DOHH2 (cell line): ENCODE data around the gene ZSCAN21.

ENCODE experiments used
- H3F3A ChIP-seq: fragments of 200-600 bp; sonication (generic), shearing (Covaris generic); 2 replicates; pipeline ENCODE4 v1.6.0; 2016; ENCODE audit warnings: antibody characterized with exemption, mild to moderate bottlenecking; ENCODE audit not compliant: control insufficient read depth, insufficient read depth
- H3K27ac ChIP-seq: fragments of 200-600 bp; sonication (generic); 2 replicates; pipeline ENCODE4 v1.5.1; 2014; ENCODE audit warnings: low read depth, mild to moderate bottlenecking, low read length, moderate library complexity
- H3K27me3 ChIP-seq: fragments of 200-600 bp; sonication (generic); 2 replicates; pipeline ENCODE4 v1.6.1; 2014; ENCODE audit warnings: mild to moderate bottlenecking, low read length, mixed read lengths; ENCODE audit not compliant: control insufficient read depth
- H3K36me3 ChIP-seq: fragments of 200-600 bp; sonication (generic); 2 replicates; pipeline ENCODE4 v1.6.1; 2014; ENCODE audit warnings: mild to moderate bottlenecking, low read length, moderate library complexity, mixed read lengths; ENCODE audit not compliant: control insufficient read depth
- H3K4me1 ChIP-seq: fragments of 200-600 bp; sonication (generic); 2 replicates; pipeline ENCODE4 v1.6.1; 2014; ENCODE audit warnings: mild to moderate bottlenecking, low read length, mixed read lengths; ENCODE audit not compliant: control insufficient read depth
- H3K4me2 ChIP-seq: fragments of 200-600 bp; sonication (generic); 2 replicates; pipeline ENCODE4 v1.6.0; 2014; ENCODE audit warnings: mild to moderate bottlenecking, low read length, moderate library complexity
- H3K4me3 ChIP-seq: fragments of 200-600 bp; sonication (generic); 2 replicates; pipeline ENCODE4 v1.5.1; 2014; ENCODE audit warnings: mild to moderate bottlenecking, low read length, mixed read lengths
- H3K79me2 ChIP-seq: fragments of 200-600 bp; sonication (generic); 2 replicates; pipeline ENCODE4 v1.6.1; 2014; ENCODE audit warnings: mild to moderate bottlenecking, low read length, mixed read lengths; ENCODE audit not compliant: control insufficient read depth
- H3K9me2 ChIP-seq: fragments of 200-600 bp; sonication (generic); replicated peaks from 2 replicates; pipeline ENCODE4 v1.6.1; 2014; ENCODE audit warnings: mild to moderate bottlenecking, low read length, mixed read lengths; ENCODE audit not compliant: control insufficient read depth
- H3K9me3 ChIP-seq: fragments of 200-600 bp; sonication (generic); 2 replicates; pipeline ENCODE4 v1.6.1; 2014; ENCODE audit warnings: antibody characterized with exemption, low read length, mixed read lengths; ENCODE audit not compliant: control insufficient read depth, insufficient read depth
- H4K20me1 ChIP-seq: fragments of 200-600 bp; sonication (generic); 2 replicates; pipeline ENCODE4 v1.6.0; 2014; ENCODE audit warnings: low read depth, mild to moderate bottlenecking, antibody characterized with exemption, low read length, moderate library complexity; ENCODE audit not compliant: control insufficient read depth, insufficient read depth
- CTCF ChIP-seq: fragments of 200-600 bp; sonication (generic); IDR thresholded peaks from one replicate; pipeline ENCODE4 v1.5.1; 2014; ENCODE audit warnings: antibody characterized with exemption, mild to moderate bottlenecking, low read depth, low read length; ENCODE audit not compliant: poor library complexity, severe bottlenecking
- EZH2phosphoT487 ChIP-seq: fragments of 200-600 bp; sonication (generic); IDR thresholded peaks from 2 replicates; pipeline ENCODE4 v1.6.1; 2017; ENCODE audit warnings: borderline replicate concordance, mild to moderate bottlenecking, antibody characterized with exemption, low read length, moderate library complexity, mixed read lengths

Gene ZSCAN21

DNA sequence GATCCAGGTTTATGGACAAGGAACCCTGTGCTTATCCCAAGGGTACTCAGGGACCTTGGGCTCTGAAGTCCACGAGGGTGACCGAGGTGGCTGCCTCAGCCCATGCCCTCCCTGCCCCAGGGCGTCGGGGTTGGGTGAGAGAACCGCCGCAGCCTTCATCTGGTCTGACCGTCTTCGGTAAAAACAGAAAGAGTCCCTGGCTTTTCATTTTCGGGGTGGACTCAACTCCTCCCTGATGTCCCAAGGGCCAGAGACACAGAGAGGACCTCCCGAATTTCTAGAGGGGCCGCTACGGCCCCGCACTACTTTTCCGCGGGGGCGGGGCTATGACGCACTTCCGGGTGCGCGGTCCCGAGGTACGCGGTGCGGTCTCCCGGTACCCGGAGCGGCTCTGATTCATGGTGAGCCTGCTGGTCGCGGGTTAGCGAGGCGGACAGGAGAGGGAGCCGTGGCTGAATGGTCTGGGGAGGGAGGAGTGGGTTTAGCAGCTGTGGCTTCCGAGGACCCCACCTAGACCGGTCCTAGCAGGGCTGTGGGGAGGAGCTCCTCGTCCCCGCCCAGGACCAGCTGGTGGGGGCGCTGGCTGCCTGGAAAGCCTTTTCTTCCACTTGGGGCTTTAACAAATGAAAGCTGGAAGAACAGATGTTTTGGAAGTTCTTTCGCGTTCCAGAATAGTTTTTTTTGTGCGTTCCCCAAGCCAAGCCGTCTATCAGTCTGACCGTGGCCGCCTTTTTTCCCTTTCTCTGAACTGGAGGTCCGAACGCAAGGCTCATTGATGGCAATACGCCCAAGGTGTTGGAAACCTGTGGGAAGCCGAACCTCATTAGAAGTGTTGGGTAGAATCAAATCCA, at the start of gene ZSCAN21:
Gene ZSCAN21 (plus strand): TSS at position 334 of the 851 bp plus-strand sequence. CDS start 7,233 bp downstream, outside the sequence.
- no peaks in the 10 kb centered on the region for H3K9me3 ChIP-seq
- H4K20me1 ChIP-seq: no peaks in the 10 kb centered on the region
- H3K9me2 ChIP-seq: 0 out of 2 replicates have a peak, but pooled peaks cover 4% of the 10 kb centered on the region
- peak within 1 kb of the TSS; percentile 83 for H3K4me2 ChIP-seq
- H3K36me3 ChIP-seq: no peaks in the 10 kb centered on the region
- H3K79me2 ChIP-seq: peaks cover 9% of the 10 kb centered on the region
- peak within 1 kb of the TSS; percentile 34; the same call in 1 of the 2 replicates for H3K27ac ChIP-seq
- peak within 1 kb of the TSS; percentile 95 for H3K4me3 ChIP-seq
- no peaks in the 10 kb centered on the region; the same call in 1 of the 2 replicates for H3F3A ChIP-seq
- no peaks in the 10 kb centered on the region for H3K27me3 ChIP-seq
- H3K4me1 ChIP-seq: peaks cover 22% of the 10 kb centered on the region
- TF ChIP-seq EZH2phosphoT487: no peak
- peak; percentile 65 for TF ChIP-seq CTCF

DNA sequence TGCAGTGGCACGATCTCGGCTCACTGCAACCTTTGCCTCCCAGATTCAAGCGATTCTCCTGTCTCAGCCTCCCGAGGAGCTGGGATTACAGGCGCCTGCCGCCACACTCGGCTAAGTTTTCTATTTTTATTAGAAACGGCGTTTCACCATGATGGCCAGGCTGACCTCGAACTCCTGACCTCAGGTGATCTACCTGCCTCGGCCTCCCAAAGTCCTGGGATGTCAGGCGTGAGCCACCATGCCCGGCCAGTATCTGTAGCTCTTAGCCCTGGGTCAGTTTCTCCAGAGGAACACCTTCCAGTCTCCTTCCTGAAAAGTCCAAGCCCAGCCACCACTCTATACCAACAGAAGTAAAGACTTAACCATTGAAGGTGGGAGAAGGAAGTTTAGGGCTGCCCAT, 49.3 kb upstream of the ZSCAN21 start:
- H3K4me3 ChIP-seq: no peak overlapping the region
- H4K20me1 ChIP-seq: no peaks in the 10 kb centered on the region
- H3K9me2 ChIP-seq: no peaks in the 10 kb centered on the region
- no peaks in the 10 kb centered on the region for H3K9me3 ChIP-seq
- H3K27me3 ChIP-seq: peaks cover 13% of the 10 kb centered on the region; the same call in 1 of the 2 replicates
- 0 out of 2 replicates have a peak, but pooled peaks cover 4% of the 10 kb centered on the region for H3F3A ChIP-seq
- no peak overlapping the region for H3K27ac ChIP-seq
- no peak for TF ChIP-seq CTCF
- TF ChIP-seq EZH2phosphoT487: no peak
- H3K4me1 ChIP-seq: peaks cover 12% of the 10 kb centered on the region
- H3K4me2 ChIP-seq: no peak overlapping the region
- H3K79me2 ChIP-seq: no peaks in the 10 kb centered on the region
- H3K36me3 ChIP-seq: no peaks in the 10 kb centered on the region

DNA sequence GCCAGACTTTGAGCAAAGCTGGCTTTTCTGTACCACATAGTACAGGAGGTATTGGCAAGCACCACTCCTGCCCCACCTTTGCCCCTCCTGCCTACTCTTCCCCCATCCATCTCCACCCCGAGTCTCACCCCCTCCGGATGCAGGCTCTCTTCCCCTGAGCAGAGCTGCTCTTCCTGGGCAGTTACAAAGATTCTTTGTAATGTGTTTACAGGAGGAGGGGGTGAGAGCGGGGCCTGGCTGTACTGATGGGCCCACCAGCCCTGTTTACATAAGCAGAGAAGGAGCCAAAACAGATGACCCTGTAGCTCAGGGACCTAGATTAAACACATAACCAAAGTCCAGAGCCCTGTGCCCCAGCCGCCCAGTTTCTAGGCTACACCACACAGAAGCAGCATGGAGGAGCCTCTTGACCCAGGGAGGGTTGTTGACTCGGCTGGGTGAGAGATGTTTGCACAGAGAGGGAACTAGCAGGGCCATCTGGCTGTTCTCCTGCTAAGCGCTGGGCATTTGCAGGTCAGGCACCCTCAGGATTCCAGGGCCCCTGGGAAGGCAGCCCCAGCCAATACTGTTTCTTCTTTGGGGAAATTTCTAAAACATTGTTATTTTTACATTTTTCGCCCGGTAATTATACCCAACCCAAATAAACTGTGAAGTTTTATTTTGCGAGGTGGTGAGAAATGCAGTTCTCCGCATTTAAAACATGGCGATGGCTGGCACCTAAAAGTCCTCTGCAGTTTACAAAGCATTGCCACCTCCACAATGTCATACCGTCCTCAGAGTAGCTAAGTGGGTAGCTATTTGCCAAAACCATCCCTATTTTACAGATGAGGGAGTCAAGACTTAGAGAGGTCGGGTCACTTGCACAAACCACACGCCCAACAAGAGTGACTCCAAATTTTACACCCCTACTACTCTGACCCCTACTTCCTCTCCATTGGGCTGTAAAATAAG, 45.6 kb upstream of the ZSCAN21 start:
- H3K27ac ChIP-seq: no peak overlapping the region
- H3K4me3 ChIP-seq: no peak overlapping the region
- no peaks in the 10 kb centered on the region for H3K79me2 ChIP-seq
- H3K9me3 ChIP-seq: no peaks in the 10 kb centered on the region
- 0 out of 2 replicates have a peak, but pooled peaks cover 2% of the 10 kb centered on the region for H3F3A ChIP-seq
- H3K27me3 ChIP-seq: peaks cover 18% of the 10 kb centered on the region
- no peak overlapping the region for H3K4me2 ChIP-seq
- H3K4me1 ChIP-seq: no peaks in the 10 kb centered on the region
- H3K36me3 ChIP-seq: no peaks in the 10 kb centered on the region
- TF ChIP-seq EZH2phosphoT487: no peak
- no peak for TF ChIP-seq CTCF
- no peaks in the 10 kb centered on the region for H3K9me2 ChIP-seq
- no peaks in the 10 kb centered on the region for H4K20me1 ChIP-seq
